Upper lobe of left lung (tissue), 6 donors: ENCODE data around the gene CACNA1H. TPM values are rescaled to one million over a fixed set of nuclear protein-coding genes. Genes with fewer than 3 reads are reported as not detected.

Experiments
- ATAC-seq, 2 donors: fragments of 200-7000 bp; cut with Tn5 transposase; one replicate each; pipeline ENCODE4 v1.9.1; 2022; ENCODE audit warnings: mild to moderate bottlenecking in 2 of 2, moderate library complexity in 2 of 2; ENCODE audit not compliant: low FRiP score in 2 of 2
- DNase-seq, 2 donors: peaks; one replicate each; pipeline ENCODE4 v3.0.0-alpha.2; 2019 to 2020
- H3K27ac ChIP-seq, 4 donors: fragments of 200-600 bp; sonication (generic); one replicate each; pipeline ENCODE4 v1.5.1; 2016 to 2019
- H3K27me3 ChIP-seq, 4 donors: fragments of 200-600 bp; sonication (generic); one replicate each; pipeline ENCODE4 v1.5.1; 2017 to 2019
- H3K36me3 ChIP-seq, 4 donors: fragments of 200-600 bp; sonication (generic); one replicate each; pipeline ENCODE4 v1.5.1; 2016 to 2019
- H3K4me1 ChIP-seq, 4 donors: fragments of 200-600 bp; sonication (generic); one replicate each; pipeline ENCODE4 v1.5.1; 2018 to 2019
- H3K4me3 ChIP-seq, 4 donors: fragments of 200-600 bp; sonication (generic); one replicate each; pipeline ENCODE4 v1.5.1; 2017 to 2019; ENCODE audit warnings: mild to moderate bottlenecking in 2 of 4, moderate library complexity in 1 of 4
- H3K9me3 ChIP-seq, 4 donors: fragments of 200-600 bp; sonication (generic); one replicate each; pipeline ENCODE4 v1.5.1; 2018 to 2019
- CTCF ChIP-seq, 6 experiments: fragments of 450-650 bp in 4 of 6; fragments of 200-600 bp in 2 of 6; sonication (generic) in 2 of 6; IDR thresholded peaks; one replicate each; pipeline ENCODE4 v1.5.1; 2016 to 2019; ENCODE audit warnings: antibody characterized with exemption in 6 of 6
- EP300 ChIP-seq, 4 donors: sonication (generic); formaldehyde crosslinking; IDR thresholded peaks; one replicate each; pipeline ENCODE4 v1.5.1; 2017; ENCODE audit warnings: antibody characterized with exemption in 4 of 4, control low read depth in 2 of 4
- POLR2A ChIP-seq, 4 donors: fragments of 450-650 bp; IDR thresholded peaks; one replicate each; pipeline ENCODE4 v1.5.1; 2016 to 2017; ENCODE audit warnings: antibody characterized with exemption in 4 of 4, mild to moderate bottlenecking in 2 of 4
- POLR2AphosphoS5 ChIP-seq, 2 donors: sonication (generic); formaldehyde crosslinking; IDR thresholded peaks; one replicate each; pipeline ENCODE4 v1.5.1; 2017; ENCODE audit warnings: antibody characterized with exemption in 2 of 2
- WGBS, 2 donors: methylation state at CpG; one replicate each; pipeline ENCODE4 v1.1.5; 2017 to 2018; 5-methylcytosine and 5-hydroxymethylcytosine counted together
- total RNA-seq, 6 donors: library from RNA; depleted of rRNA in 4 of 6; stranded (reverse); fragments of >200 nt in 4 of 6; gene quantifications; one replicate each; pipeline versions ENCODE4 v1.1.0 to v1.2.1, GENCODE V29; 2016 to 2021
- donor health status: DM: no; HTN: no; CAD: no; lungs with moderate emphysema.
- donor health status: DM: no; HTN: yes; CAD: no; lungs with severe emphysema.

CACNA1H gene
- total RNA-seq, 6 donors from 2014 or later = 6.4 to 46.1 (median 9.3) TPM

- H3K27me3 ChIP-seq = peaks cover 0 to 25% (median 6%) of the 10 kb centered on the region in 4 donors
- 78 to 93% methylated on average over 9 to 22 of the region's 22 CpGs for WGBS, 2 donors
Measured at GRCh38 chr16:1256874-1257322, 104.0 kb downstream of the CACNA1H start.

GRCh38 chr16:1257561-1258224, 104.8 kb downstream of the CACNA1H start:
- peaks cover 0 to 9% (median 0%) of the 10 kb centered on the region in 4 donors for H3K4me1 ChIP-seq
- no peaks in the 10 kb centered on the region for H3K36me3 ChIP-seq
- TF ChIP-seq POLR2A (IDR thresholded peaks at IDR 0.05) (no peak), EP300 (IDR thresholded peaks at IDR 0.05) (no peak), CTCF (IDR thresholded peaks at IDR 0.05) (no peak), POLR2AphosphoS5 (IDR thresholded peaks at IDR 0.05) (no peak)
- H3K27me3 ChIP-seq = peaks cover 0 to 25% (median 7%) of the 10 kb centered on the region in 4 donors
- no peak overlapping the region for H3K4me3 ChIP-seq
- no peak overlapping the region for H3K27ac ChIP-seq
- DNase-seq (peak in 1 of 2 donors; percentile 75), ATAC-seq (no peak)
- no peaks in the 10 kb centered on the region for H3K9me3 ChIP-seq
- 76 to 78% methylated on average over 16 to 26 of the region's 34 CpGs for WGBS, 2 donors

More at GRCh38 chr16:1256874-1257322, 104.0 kb downstream of the CACNA1H start:
- no peaks in the 10 kb centered on the region for H3K36me3 ChIP-seq
- no peaks in the 10 kb centered on the region for H3K9me3 ChIP-seq
- ATAC-seq (peak in 1 of 2 donors; percentile 7), DNase-seq (peak in 1 of 2 donors; percentile 68)
- H3K4me3 ChIP-seq = no peak overlapping the region
- TF ChIP-seq POLR2AphosphoS5 (IDR thresholded peaks at IDR 0.05) = no peak
- no peak for TF ChIP-seq POLR2A (IDR thresholded peaks at IDR 0.05)
- TF ChIP-seq EP300 (IDR thresholded peaks at IDR 0.05) = no peak
- no peak for TF ChIP-seq CTCF (IDR thresholded peaks at IDR 0.05)
- H3K4me1 ChIP-seq = peaks cover 0 to 9% (median 0%) of the 10 kb centered on the region in 4 donors
- H3K27ac ChIP-seq = no peak overlapping the region

GRCh38 chr16:1258225-1258600, 105.3 kb downstream of the CACNA1H start:
- Histone ChIP-seq H3K9me3 (no peaks in the 10 kb centered on the region), H3K36me3 (no peaks in the 10 kb centered on the region), H3K4me3 (no peak overlapping the region), H3K27ac (no peak overlapping the region), H3K27me3 (peaks cover 0 to 25% (median 8%) of the 10 kb centered on the region in 4 donors), H3K4me1 (peaks cover 0 to 9% (median 0%) of the 10 kb centered on the region in 4 donors)
- DNase-seq (no peak), ATAC-seq (no peak)
- WGBS, 2 donors = 53 to 54% methylated on average over 8 to 12 of the region's 12 CpGs
- TF ChIP-seq EP300 (IDR thresholded peaks at IDR 0.05) (no peak), CTCF (IDR thresholded peaks at IDR 0.05) (no peak), POLR2AphosphoS5 (IDR thresholded peaks at IDR 0.05) (no peak), POLR2A (IDR thresholded peaks at IDR 0.05) (no peak)

- Histone ChIP-seq H3K36me3 (no peaks in the 10 kb centered on the region), H3K9me3 (no peaks in the 10 kb centered on the region), H3K27ac (no peak overlapping the region), H3K27me3 (peaks cover 0 to 25% (median 8%) of the 10 kb centered on the region in 4 donors), H3K4me3 (no peak overlapping the region), H3K4me1 (peaks cover 0 to 9% (median 0%) of the 10 kb centered on the region in 4 donors)
- peak in 1 of 2 donors; percentile 73 for DNase-seq
- no peak for ATAC-seq
- TF ChIP-seq POLR2A (IDR thresholded peaks at IDR 0.05) = no peak
- TF ChIP-seq POLR2AphosphoS5 (IDR thresholded peaks at IDR 0.05) = no peak
- TF ChIP-seq EP300 (IDR thresholded peaks at IDR 0.05) = no peak
- TF ChIP-seq CTCF (IDR thresholded peaks at IDR 0.05) = no peak
- WGBS, 2 donors = 15% methylated on average over 31 of the region's 42 CpGs; no CpG with 5 or more reads in 1 of the 2 donors
Measured at GRCh38 chr16:1258906-1259759, 106.2 kb downstream of the CACNA1H start.
